Activated CD4-positive, alpha-beta T cell treated with anti-CD3 and anti-CD28 coated beads for 1 hour (primary cell): ENCODE data around the gene CFAP45.

Source experiments
- DNase-seq: peaks from one replicate; pipeline ENCODE4 v3.0.0-alpha.2; 2020

CFAP45 gene

GRCh38 chr1:159900086-159900680 is at the start of gene CFAP45:
CFAP45 (minus strand) TSS chr1:159900165; CDS start chr1:159900098, 67 bp downstream.
- DNase-seq, result no peak

- no peak for DNase-seq
Observed at GRCh38 chr1:159949123-159949522, 49.2 kb upstream of the CFAP45 start.

GRCh38 chr1:159947942-159948341 is 48.0 kb upstream of the CFAP45 start:
- DNase-seq, result no peak

GRCh38 chr1:159946242-159947187 is 46.5 kb upstream of the CFAP45 start:
- DNase-seq, result no peak

- peak; percentile 62 for DNase-seq
Observed at GRCh38 chr1:159945483-159946241, 45.7 kb upstream of the CFAP45 start, which contains the start of gene IGSF9. IGSF9 (minus strand) TSS chr1:159945613; CDS start chr1:159943454, 2,159 bp downstream.

- no peak for DNase-seq
Observed at GRCh38 chr1:159944623-159945455, 44.9 kb upstream of the CFAP45 start.

- DNase-seq, result no peak
Observed at GRCh38 chr1:159943908-159944622, 44.1 kb upstream of the CFAP45 start.

- no peak for DNase-seq
Observed at GRCh38 chr1:159943278-159943640, 43.3 kb upstream of the CFAP45 start.

GRCh38 chr1:159942632-159943277 is 42.8 kb upstream of the CFAP45 start:
- no peak for DNase-seq

GRCh38 chr1:159941591-159942560 is 41.9 kb upstream of the CFAP45 start:
- DNase-seq, result no peak

- DNase-seq, result no peak
Observed at GRCh38 chr1:159941141-159941540, 41.2 kb upstream of the CFAP45 start.

- no peak for DNase-seq
Observed at GRCh38 chr1:159940006-159940620, 40.1 kb upstream of the CFAP45 start.

GRCh38 chr1:159939678-159940002 is 39.7 kb upstream of the CFAP45 start:
- DNase-seq, result no peak

GRCh38 chr1:159938905-159939677 is 39.1 kb upstream of the CFAP45 start:
- no peak for DNase-seq

GRCh38 chr1:159938211-159938852 is 38.4 kb upstream of the CFAP45 start:
- no peak for DNase-seq

- no peak for DNase-seq
Observed at GRCh38 chr1:159937054-159937750, 37.2 kb upstream of the CFAP45 start.

GRCh38 chr1:159936273-159936904 is 36.4 kb upstream of the CFAP45 start:
- peak; percentile 69 for DNase-seq
